HEK293T (cell line): ENCODE results near the gene PAFAH1B1.

ENCODE experiments used
- CTCF ChIA-PET: fragments of 350-600 bp; formaldehyde crosslinking; extraction: SDS; loops from one replicate; lab custom pipeline; 2021; ENCODE audit warnings: antibody characterized with exemption, inconsistent platforms; lab: Yijun Ruan, JAX
- POLR2A ChIA-PET: fragments of 350-600 bp; formaldehyde crosslinking; extraction: SDS; loops from one replicate; lab custom pipeline; 2020; ENCODE audit warnings: antibody characterized with exemption, inconsistent platforms; lab: Yijun Ruan, JAX
- DNase-seq: peaks from one replicate; pipeline ENCODE4 v3.0.0; 2012; ENCODE audit warnings: mixed read lengths; ENCODE audit errors: extremely low spot score
- ARNT ChIP-seq: fragments of 450-650 bp; IDR thresholded peaks from 2 replicates; pipeline ENCODE4 v1.6.1; 2017; ENCODE audit warnings: mild to moderate bottlenecking
- BHLHE40 ChIP-seq: fragments of 450-650 bp; IDR thresholded peaks from 2 replicates; pipeline ENCODE4 v1.6.1; 2016; ENCODE audit warnings: mild to moderate bottlenecking, moderate library complexity, borderline replicate concordance
- CTBP1 ChIP-seq: fragments of 450-650 bp; IDR thresholded peaks from 2 replicates; pipeline ENCODE4 v1.6.1; 2016; ENCODE audit warnings: borderline replicate concordance
- ELF4 ChIP-seq: fragments of 450-650 bp; IDR thresholded peaks from 2 replicates; pipeline ENCODE4 v1.6.1; 2017; ENCODE audit warnings: antibody characterized with exemption
- FOXA1 ChIP-seq: fragments of 450-650 bp; IDR thresholded peaks from 2 replicates; pipeline ENCODE4 v1.6.1; 2016; ENCODE audit warnings: mild to moderate bottlenecking
- FOXK2 ChIP-seq: fragments of 450-650 bp; IDR thresholded peaks from 2 replicates; pipeline ENCODE4 v1.6.1; 2016; ENCODE audit warnings: mild to moderate bottlenecking
- FOXM1 ChIP-seq: fragments of 450-650 bp; IDR thresholded peaks from 2 replicates; pipeline ENCODE4 v1.6.1; 2017; ENCODE audit warnings: mild to moderate bottlenecking, borderline replicate concordance
- HDGF ChIP-seq: fragments of 450-650 bp; IDR thresholded peaks from 2 replicates; pipeline ENCODE4 v1.6.1; 2017; ENCODE audit warnings: antibody characterized with exemption, borderline replicate concordance
- L3MBTL2 ChIP-seq: fragments of 450-650 bp; conservative IDR thresholded peaks from 2 replicates; pipeline ENCODE4 v1.6.1; 2016; ENCODE audit warnings: mild to moderate bottlenecking
- LEF1 ChIP-seq: fragments of 450-650 bp; IDR thresholded peaks from 2 replicates; pipeline ENCODE4 v1.6.1; 2017; ENCODE audit warnings: mild to moderate bottlenecking, borderline replicate concordance
- NFRKB ChIP-seq: fragments of 450-650 bp; IDR thresholded peaks from 2 replicates; pipeline ENCODE4 v1.6.1; 2016; ENCODE audit warnings: mild to moderate bottlenecking, moderate library complexity
- SP1 ChIP-seq: fragments of 450-650 bp; IDR thresholded peaks from 2 replicates; pipeline ENCODE4 v1.6.1; 2017
- SUZ12 ChIP-seq: fragments of 450-650 bp; IDR thresholded peaks from 2 replicates; pipeline ENCODE4 v1.6.1; 2016; ENCODE audit warnings: mild to moderate bottlenecking
- TARDBP ChIP-seq: fragments of 450-650 bp; IDR thresholded peaks from 2 replicates; pipeline ENCODE4 v1.6.1; 2016
- ZNF384 ChIP-seq: fragments of 450-650 bp; IDR thresholded peaks from 2 replicates; pipeline ENCODE4 v1.6.1; 2016
- TF ChIP-seq, protein P1 (sequence below): fragments of 450-650 bp; IDR thresholded peaks from 2 replicates; pipeline ENCODE4 v1.6.1; 2016

Gene PAFAH1B1

DNA sequence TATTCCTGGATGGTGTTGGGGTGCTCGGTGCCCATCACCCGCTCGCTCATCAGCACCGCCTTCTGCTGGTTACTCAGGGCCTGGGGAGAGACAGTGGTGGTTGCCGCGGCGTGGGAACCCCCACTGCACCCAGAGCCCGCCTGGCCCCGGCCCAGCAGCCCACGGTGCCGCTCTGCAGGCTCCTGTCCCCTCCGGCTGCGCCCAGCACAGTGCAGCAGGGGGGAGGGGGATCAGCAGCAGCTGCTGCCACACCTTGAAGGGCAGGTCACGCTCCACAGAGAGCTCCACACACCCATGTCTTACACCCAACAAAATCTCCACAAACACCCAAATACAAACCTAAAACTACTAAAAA, 99.3 kb downstream of the PAFAH1B1 start:
- CTCF ChIA-PET, result no interaction called here
- DNase-seq, result no peak
- POLR2A ChIA-PET, result no interaction called here
- TF ChIP-seq FOXK2 (no peak), ARNT (no peak), FOXM1 (no peak), ELF4 (no peak), TARDBP (no peak), LEF1 (no peak), BHLHE40 (no peak), CTBP1 (no peak), L3MBTL2 (no peak), ZNF384 (no peak), NFRKB (no peak), SUZ12 (no peak), FOXA1 (no peak), SP1 (no peak), HDGF (no peak)
- TF ChIP-seq, protein P1, sequence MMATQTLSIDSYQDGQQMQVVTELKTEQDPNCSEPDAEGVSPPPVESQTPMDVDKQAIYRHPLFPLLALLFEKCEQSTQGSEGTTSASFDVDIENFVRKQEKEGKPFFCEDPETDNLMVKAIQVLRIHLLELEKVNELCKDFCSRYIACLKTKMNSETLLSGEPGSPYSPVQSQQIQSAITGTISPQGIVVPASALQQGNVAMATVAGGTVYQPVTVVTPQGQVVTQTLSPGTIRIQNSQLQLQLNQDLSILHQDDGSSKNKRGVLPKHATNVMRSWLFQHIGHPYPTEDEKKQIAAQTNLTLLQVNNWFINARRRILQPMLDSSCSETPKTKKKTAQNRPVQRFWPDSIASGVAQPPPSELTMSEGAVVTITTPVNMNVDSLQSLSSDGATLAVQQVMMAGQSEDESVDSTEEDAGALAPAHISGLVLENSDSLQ, result no peak

DNA sequence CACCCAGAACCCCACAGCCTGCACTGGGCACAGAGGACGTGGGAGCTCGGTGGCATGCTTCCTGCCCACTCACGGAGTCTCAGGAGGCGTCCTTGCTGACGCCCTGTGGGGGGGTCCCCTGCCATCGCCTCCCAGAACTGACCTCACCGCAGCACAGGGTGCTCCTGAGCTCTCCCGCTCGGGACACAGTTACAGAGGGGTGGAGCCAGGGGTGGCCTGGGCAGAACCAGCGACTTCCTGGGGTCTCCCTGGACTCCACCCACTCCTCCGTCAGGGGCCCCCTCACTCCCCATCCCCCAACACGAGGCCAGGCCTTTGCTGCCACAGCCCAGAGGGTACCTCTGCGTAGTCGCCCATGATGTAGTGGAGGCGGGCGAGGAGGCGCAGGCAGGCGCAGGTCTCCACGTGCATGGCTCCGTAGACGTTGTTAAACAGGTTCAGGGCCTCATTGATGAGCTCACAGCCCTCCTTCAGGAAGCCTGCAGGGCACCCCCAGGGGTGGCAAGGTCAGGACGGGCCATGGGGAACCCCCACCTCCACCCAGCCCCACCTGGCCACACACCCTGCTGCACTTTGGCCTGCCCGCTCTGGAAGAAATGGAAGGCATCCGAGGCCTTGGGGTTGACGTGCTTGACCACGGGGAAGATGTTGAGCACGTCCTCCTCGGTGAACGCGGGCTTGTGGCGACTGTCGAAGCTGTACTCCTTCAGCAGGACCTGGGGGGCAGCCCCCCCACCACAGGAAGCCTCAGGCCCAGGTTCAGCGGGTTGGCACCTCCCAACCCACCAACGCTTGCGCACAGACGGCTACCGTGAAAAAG, 100.3 kb downstream of the PAFAH1B1 start:
- ChIA-PET CTCF (no interaction called here), POLR2A (no interaction called here)
- no peak for DNase-seq
- TF ChIP-seq FOXK2 (no peak), SUZ12 (no peak), ARNT (no peak), ELF4 (no peak), L3MBTL2 (no peak), SP1 (no peak), NFRKB (no peak), FOXM1 (no peak), TARDBP (no peak), LEF1 (no peak), CTBP1 (no peak)
- TF ChIP-seq, protein P1, result no peak

DNA sequence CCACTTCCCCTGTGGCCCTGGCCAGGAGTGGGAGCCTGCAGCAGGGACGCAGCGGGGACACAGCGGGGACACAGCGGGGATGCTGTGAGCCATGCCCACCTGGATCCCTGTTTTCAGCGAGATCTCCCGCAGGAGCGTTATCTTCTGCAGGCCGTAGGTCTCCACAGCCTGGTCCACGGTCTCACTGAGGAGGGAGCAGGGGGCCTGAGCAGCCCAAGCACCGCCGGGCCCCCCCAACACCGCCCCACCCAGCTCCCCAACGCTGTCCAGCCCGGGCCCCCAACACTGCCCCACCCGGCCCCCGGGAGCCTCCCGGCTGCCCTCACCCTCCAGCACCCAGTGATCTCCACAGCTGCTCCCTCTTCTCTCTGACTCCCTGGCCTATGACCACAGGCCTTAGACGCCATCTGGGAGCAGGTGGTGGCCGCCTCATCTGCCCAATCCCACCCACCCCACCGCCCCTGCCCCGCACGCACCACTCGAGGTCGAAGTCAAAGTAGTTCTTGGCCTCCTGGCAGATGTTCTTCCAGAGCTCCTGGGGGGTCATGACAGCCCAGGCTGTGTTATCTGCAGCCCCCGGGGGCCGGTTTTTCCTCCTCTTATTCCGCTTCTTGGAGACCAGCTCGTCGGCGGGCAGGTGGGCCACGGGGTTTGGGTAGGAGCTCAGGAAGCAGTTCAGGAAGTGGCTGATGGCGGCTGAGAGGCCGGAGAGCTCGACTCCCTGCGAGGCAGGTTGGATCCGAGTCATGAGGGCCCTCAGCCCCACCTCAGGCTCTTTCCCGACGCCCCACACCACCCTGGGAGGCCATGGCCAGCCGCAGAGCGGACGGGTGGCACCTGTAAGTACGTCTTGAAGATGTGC, 101.2 kb downstream of the PAFAH1B1 start:
- DNase-seq, result no peak
- TF ChIP-seq CTBP1, result no peak
- ChIA-PET POLR2A (no interaction called here), CTCF (no interaction called here)

DNA sequence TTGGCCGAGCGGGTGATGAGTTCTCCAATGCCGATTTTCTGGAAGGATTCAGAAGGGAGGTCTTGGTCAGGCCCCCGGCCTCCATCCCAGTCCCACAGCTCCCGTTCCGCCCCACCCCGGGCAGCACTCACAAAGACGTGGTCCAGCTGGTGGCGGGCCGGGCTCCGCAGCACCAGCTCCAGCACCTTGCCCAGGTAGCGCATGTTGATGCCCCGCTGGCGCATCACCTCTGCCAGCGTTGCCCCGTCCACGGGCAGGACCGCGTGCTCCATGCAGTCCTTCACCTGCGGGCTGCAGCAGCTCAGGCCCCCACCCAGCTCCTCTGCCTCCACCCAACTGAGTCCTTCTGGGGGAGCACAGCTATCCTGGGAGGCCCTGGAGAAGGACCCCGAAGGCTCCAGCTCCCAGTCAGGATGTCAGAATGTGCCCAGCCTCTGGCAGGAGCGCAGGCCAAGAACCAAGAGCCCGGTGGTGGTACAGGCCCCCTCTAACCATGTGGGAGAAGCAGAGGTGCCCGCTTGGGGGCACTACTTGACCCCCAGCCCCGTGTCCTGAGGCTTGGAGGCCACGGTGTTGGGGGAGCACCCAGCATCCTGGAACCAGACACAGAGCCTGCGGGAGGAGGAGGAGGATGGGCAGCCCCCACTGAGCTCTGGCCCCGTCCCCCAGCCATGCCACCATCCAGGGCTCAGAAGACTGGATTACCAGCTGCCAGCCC, 101.9 kb downstream of the PAFAH1B1 start:
- POLR2A ChIA-PET, result no interaction called here
- DNase-seq, result no peak
- CTCF ChIA-PET, result no interaction called here
- TF ChIP-seq TARDBP (no peak), FOXM1 (no peak), BHLHE40 (no peak), SUZ12 (no peak), FOXK2 (no peak), ELF4 (no peak), HDGF (no peak)

DNA sequence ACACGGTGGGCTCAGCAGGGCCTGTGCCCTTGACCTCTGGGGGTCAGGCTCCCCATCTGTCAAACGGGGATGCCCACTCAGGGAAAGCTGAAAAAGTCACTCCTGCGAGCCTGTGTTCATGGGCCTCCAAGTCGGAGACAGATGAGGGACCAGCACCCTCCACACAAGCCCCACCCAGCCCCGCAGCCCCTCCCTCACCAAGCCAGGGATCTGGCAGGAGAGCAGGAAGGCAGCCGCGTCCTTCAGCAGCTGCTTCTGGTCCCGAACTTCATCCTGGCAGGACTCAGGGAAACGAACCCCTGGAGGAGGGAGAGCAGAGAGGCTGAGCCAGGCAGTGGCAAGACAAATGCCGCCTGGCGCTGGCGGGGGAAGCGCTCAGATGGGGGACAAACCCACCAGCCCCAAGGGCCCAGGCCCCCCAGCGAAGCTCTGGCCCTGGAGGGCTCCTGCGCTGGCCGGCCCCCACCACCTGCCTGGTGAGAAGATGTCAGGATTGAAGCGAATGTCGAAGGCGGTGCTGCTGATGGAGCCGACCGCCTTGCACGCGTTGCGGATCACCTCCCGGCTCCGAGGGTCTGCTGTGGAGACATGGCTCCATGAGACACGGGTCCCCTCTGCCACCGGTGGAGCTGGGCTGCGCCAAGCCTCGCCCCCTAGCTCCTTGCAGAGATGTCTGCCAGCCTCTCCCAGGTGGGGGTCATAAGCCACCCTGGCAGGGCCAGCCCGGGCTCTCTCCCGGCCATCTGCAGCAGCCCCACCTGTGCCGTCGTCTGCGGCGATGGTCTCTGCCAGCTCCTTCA, 102.7 kb downstream of the PAFAH1B1 start:
- DNase-seq, result no peak
- POLR2A ChIA-PET, result no interaction called here
- no peak for TF ChIP-seq NFRKB
- no peak for TF ChIP-seq HDGF
- TF ChIP-seq CTBP1, result no peak
- no peak for TF ChIP-seq SP1
- TF ChIP-seq FOXA1, result no peak
- no peak for TF ChIP-seq ARNT
- no peak for TF ChIP-seq TARDBP
- TF ChIP-seq, protein P1, result no peak
- CTCF ChIA-PET, result no interaction called here
